ENCODE results near the gene AGMO. TPM values are rescaled to one million over a fixed set of nuclear protein-coding genes. Genes with fewer than 3 reads are reported as not detected.

Gene AGMO
- total RNA-seq, 4 donors from 2014 or later: 0.11 to 0.55 TPM; not detected in 2

GRCh38 chr7:15370441-15370840 lies 191.4 kb downstream of the AGMO start:
- intact Hi-C loops (cut with DNase I; ENCODE audit: low total_unique reads): no loop called here
- Histone ChIP-seq H3K4me3 (no peak overlapping the region), H3K4me1 (no peaks in the 10 kb centered on the region), H3K36me3 (no peaks in the 10 kb centered on the region), H3K27me3 (no peaks in the 10 kb centered on the region), H3K27ac (no peak overlapping the region), H3K9me3 (no peaks in the 10 kb centered on the region)
- no peak for ATAC-seq
- TF ChIP-seq CTCF (IDR thresholded peaks at IDR 0.05 in 4 of 5, conservative IDR thresholded peaks at IDR 0.05 in 1 of 5) (no peak), POLR2A (IDR thresholded peaks at IDR 0.05) (no peak)
- in situ Hi-C loops (cut with MboI; ENCODE audit: low sequenced_read_pairs in 4 of 4): no loop called here
- DNase-seq: no peak

GRCh38 chr7:15368653-15369052 lies 193.2 kb downstream of the AGMO start:
- Histone ChIP-seq H3K27ac (no peak overlapping the region), H3K9me3 (no peaks in the 10 kb centered on the region), H3K36me3 (no peaks in the 10 kb centered on the region), H3K4me3 (no peak overlapping the region), H3K4me1 (no peaks in the 10 kb centered on the region), H3K27me3 (no peaks in the 10 kb centered on the region)
- TF ChIP-seq POLR2A (IDR thresholded peaks at IDR 0.05) (no peak), CTCF (IDR thresholded peaks at IDR 0.05 in 4 of 5, conservative IDR thresholded peaks at IDR 0.05 in 1 of 5) (no peak)
- intact Hi-C loops (cut with DNase I; ENCODE audit: low total_unique reads): no loop called here
- in situ Hi-C loops (cut with MboI; ENCODE audit: low sequenced_read_pairs in 4 of 4): no loop called here
- DNase-seq: no peak
- no peak for ATAC-seq

- Histone ChIP-seq H3K4me3 (no peak overlapping the region), H3K9me3 (no peaks in the 10 kb centered on the region), H3K36me3 (no peaks in the 10 kb centered on the region), H3K27ac (no peak overlapping the region), H3K4me1 (no peaks in the 10 kb centered on the region), H3K27me3 (no peaks in the 10 kb centered on the region)
- TF ChIP-seq POLR2A (IDR thresholded peaks at IDR 0.05) (no peak), CTCF (IDR thresholded peaks at IDR 0.05 in 4 of 5, conservative IDR thresholded peaks at IDR 0.05 in 1 of 5) (no peak)
- in situ Hi-C loops (cut with MboI; ENCODE audit: low sequenced_read_pairs in 4 of 4): no loop called here
- ATAC-seq (no peak), DNase-seq (no peak)
- intact Hi-C loops (cut with DNase I; ENCODE audit: low total_unique reads): no loop called here
Measured at GRCh38 chr7:15367897-15368296, 193.9 kb downstream of the AGMO start.

- Histone ChIP-seq H3K9me3 (no peaks in the 10 kb centered on the region), H3K27me3 (no peaks in the 10 kb centered on the region), H3K36me3 (no peaks in the 10 kb centered on the region), H3K4me1 (no peaks in the 10 kb centered on the region), H3K4me3 (no peak overlapping the region), H3K27ac (no peak overlapping the region)
- TF ChIP-seq POLR2A (IDR thresholded peaks at IDR 0.05) (no peak), CTCF (IDR thresholded peaks at IDR 0.05 in 4 of 5, conservative IDR thresholded peaks at IDR 0.05 in 1 of 5) (no peak)
- ATAC-seq (no peak), DNase-seq (no peak)
- in situ Hi-C loops (cut with MboI; ENCODE audit: low sequenced_read_pairs in 4 of 4): no loop called here
- intact Hi-C loops (cut with DNase I; ENCODE audit: low total_unique reads): no loop called here
Measured at GRCh38 chr7:15358112-15358511, 203.7 kb downstream of the AGMO start.
